CD1c-positive myeloid dendritic cell (primary cell): ENCODE measurements around the gene SMPX.

Source experiments
- DNase-seq: peaks from one replicate; pipeline ENCODE4 v3.0.0-alpha.2; 2016; ENCODE audit errors: extremely low spot score

SMPX gene

GRCh38 chrX:21711848-21712197 is 46.1 kb downstream of the SMPX start:
- no peak for DNase-seq

GRCh38 chrX:21711129-21711847 is 46.6 kb downstream of the SMPX start:
- DNase-seq = no peak

GRCh38 chrX:21708116-21708515 is 49.8 kb downstream of the SMPX start:
- DNase-seq = no peak

- DNase-seq = no peak
Measured at GRCh38 chrX:21705225-21705624, 52.7 kb downstream of the SMPX start.

GRCh38 chrX:21702725-21703124 is 55.2 kb downstream of the SMPX start:
- no peak for DNase-seq

- no peak for DNase-seq
Measured at GRCh38 chrX:21700967-21701366, 56.9 kb downstream of the SMPX start.

GRCh38 chrX:21700275-21700674 is 57.6 kb downstream of the SMPX start:
- no peak for DNase-seq

- DNase-seq = no peak
Measured at GRCh38 chrX:21699136-21699535, 58.8 kb downstream of the SMPX start.

GRCh38 chrX:21698272-21698671 is 59.6 kb downstream of the SMPX start:
- peak; percentile 11 for DNase-seq

- no peak for DNase-seq
Measured at GRCh38 chrX:21691512-21692018, 66.4 kb downstream of the SMPX start.

GRCh38 chrX:21683941-21684340 is 74.0 kb downstream of the SMPX start:
- no peak for DNase-seq

- no peak for DNase-seq
Measured at GRCh38 chrX:21678048-21678612, 79.8 kb downstream of the SMPX start.

GRCh38 chrX:21675931-21676330 is 82.0 kb downstream of the SMPX start:
- DNase-seq = no peak

- DNase-seq = no peak
Measured at GRCh38 chrX:21674430-21675186, 83.3 kb downstream of the SMPX start.

GRCh38 chrX:21666679-21667078 is 91.2 kb downstream of the SMPX start:
- no peak for DNase-seq

GRCh38 chrX:21666252-21666651 is 91.7 kb downstream of the SMPX start:
- DNase-seq = no peak

GRCh38 chrX:21662761-21663160 is 95.2 kb downstream of the SMPX start:
- DNase-seq = no peak

- DNase-seq = no peak
Measured at GRCh38 chrX:21661316-21661715, 96.6 kb downstream of the SMPX start.

GRCh38 chrX:21660156-21660555 is 97.8 kb downstream of the SMPX start:
- no peak for DNase-seq

- DNase-seq = no peak
Measured at GRCh38 chrX:21659320-21659719, 98.6 kb downstream of the SMPX start.

GRCh38 chrX:21658746-21659145 is 99.2 kb downstream of the SMPX start:
- no peak for DNase-seq

GRCh38 chrX:21658152-21658737 is 99.7 kb downstream of the SMPX start, which contains the start of gene KLHL34:
TSS of gene KLHL34 (minus strand) at chrX:21658330. CDS start at chrX:21657788, 542 bp downstream.
- DNase-seq = no peak
